NCI-H2196 treated with DMSO at 0.1 percent for 48 hours (cell line): Measurements from ENCODE around the gene AGBL1.

Source experiments
- DNase-seq: peaks from one replicate; lab custom pipeline; 2025; ENCODE audit not compliant: unreplicated experiment; lab: John Stamatoyannopoulos, UW

Gene AGBL1

DNA sequence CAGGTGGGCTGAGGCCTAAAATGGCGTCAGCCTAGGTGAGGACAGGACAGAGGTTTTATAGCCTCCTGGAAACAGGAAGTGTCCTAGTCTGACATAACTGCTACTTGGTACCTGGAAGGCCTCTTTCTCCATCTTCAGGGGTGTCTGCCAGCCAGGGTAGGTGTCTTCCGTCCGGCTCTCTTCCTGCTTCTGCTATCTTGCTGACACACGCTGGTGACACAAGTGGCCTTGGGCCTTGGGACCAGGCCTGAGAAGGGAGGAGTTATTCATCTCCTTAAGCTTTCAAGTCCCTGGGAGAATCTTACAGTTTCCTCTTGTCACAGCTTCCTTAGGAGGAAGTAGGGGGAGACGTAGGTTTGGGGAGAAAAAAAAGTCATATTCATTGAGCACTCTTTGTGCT is 551.3 kb downstream of the AGBL1 start:
- no peak for DNase-seq

DNA sequence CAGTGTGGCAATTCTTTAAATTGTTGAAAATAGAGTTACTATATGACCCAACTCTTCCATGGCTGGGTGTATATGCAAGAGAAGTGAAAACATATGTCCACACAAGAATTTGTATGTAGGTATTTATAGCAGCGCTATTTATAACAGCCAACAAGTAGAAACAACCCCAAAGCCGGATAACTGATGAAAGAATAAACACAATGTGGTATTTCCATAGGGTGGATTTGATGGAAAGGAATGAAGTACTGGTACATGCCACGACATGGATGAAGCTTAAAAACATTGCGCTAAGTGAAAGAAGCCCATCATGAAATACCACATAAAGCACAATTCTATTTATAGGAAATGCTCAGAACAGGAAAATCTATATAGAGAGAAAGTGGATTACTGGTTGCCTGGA is 554.5 kb downstream of the AGBL1 start:
- DNase-seq = no peak

DNA sequence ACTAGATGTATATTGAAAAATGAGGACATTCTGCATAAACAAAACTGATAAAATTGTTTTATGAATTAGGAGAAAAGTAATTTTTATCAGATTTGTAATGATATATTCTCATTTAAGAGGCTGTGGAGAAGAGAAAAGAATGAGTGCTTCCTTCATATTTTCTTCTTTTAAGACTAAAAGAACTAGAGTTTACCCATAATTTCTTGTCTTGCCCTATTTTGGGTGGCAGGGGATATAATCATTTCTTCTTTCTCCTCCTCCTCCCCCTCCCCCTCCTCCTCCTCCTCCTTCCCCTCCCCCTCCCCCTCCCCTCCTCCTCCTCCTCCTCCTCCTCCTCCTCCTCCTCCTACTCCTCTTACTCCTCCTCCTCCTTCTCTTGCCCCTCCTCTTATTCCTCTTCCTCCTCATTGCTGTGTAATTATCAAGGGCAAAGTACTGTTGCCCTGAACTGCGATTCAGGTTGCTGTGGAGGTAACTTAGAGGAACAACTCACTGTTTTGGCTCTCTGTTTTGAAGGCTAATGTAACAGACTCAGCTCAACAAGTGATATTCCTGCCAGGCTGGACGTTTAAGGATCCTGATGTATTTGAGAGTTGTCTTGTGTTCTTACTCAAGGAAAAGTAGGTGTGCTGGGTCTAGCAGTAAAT is 555.4 kb downstream of the AGBL1 start:
- no peak for DNase-seq

DNA sequence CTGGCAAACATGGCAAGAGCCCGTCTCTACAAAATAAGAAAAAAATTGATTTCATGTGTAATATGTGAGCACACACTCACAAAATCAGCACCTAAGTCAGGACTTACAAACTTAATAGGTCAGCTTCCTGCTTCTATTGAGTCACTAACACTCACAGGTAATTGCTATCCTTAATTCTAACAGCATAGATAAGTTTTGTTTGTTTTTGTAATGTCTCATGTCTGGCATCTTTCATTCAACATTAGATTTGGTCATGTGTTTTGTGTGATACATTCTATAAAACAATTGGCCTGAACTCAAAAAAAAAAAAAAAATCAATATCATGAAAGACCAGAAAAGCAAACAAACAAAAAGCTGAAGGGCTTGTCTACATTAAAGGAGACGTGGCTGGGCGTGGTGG is 564.7 kb downstream of the AGBL1 start:
- no peak for DNase-seq

DNA sequence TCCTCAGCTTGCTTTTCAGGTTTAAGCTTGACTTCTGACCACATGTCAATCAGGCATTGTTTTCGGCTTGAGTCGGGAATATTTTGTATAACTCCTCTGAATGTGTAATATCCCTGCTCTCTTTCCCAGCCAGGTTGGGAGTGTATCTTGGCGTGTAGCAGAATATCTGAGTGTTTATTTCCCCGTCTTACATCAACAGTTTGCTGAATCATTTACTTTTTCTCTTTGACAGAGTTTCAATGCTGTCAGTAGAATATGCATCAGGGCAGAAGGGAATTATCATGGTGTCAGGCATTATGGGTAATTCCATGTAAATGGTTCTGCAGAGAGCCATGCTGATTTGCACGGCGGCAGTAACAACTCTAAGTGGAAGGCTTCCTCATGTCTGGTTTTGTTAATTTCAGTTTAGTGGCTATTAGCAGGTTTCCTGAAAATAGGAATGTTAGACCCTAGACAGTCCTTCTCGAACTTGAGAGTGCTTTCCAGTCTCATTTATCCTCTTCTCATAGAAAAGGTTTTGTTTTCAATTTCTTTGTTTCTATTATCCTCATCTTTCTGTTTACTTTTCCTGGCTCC is 566.3 kb downstream of the AGBL1 start:
- DNase-seq = no peak

DNA sequence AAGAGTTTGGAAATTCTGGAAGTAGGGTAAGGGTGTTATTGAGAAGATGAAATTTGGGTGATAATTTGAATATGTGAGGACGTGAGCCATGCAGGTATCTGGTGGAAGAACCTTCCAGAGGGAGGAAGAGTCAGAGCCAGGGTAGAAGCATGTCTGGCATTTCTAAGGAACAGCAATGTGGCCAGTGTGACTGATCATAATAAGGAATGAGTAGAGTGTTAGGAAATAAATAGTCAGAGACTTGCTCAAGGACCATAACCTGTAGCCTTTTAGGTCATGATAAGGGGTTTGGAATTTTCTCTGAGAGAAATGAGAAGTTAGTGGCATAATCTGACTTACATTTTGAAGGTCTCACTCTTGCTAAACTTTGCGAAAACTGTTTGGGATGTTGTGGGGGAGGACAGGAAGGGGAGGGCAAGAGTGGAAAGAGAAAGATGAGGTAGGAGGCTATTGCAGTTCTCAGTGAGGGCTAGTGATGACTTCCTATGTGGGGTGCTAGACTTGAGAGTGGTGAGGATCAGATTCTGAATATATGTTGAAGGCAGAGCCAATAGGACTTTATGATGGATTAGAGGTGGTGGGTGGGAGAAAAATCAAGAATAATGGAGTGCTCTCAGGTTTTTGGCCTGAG is 568.3 kb downstream of the AGBL1 start:
- no peak for DNase-seq

DNA sequence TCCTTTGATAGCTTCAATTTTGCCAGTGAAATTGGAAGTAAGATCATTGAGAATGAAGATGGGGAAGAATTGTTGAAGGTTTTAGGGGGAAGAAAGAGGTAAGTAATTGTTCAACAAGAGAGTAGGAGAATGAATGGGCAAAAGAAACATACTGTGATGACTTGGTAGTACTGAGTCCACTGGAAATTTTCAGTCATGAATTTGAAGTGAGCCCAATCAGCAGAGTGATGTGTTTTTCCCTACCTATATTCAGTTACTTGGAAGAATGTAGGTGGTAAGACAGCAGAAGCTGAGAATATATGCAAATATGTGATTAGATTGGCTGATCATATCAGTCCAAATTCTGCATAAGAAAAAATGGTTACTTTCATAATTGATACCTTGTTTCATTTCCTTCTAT is 569.6 kb downstream of the AGBL1 start:
- DNase-seq = no peak

DNA sequence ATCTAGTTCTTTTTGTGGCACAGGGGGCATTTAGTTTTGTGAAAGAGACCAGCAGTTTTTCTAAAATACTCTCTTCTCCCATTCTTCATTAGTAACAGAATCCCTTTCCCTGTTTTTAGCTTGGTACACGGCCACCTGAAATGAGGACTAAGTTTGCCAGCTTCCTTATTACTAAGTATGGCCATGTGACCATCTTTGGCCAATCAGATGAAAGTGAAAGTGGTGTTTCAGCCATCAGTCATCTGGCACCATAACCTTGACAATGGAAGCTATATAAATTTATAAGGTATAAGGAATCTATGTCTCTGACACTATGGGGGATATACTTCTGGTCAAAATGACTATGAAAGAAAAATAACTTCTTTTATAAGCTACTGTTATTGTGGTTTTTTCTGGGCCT is 570.4 kb downstream of the AGBL1 start:
- DNase-seq = no peak

DNA sequence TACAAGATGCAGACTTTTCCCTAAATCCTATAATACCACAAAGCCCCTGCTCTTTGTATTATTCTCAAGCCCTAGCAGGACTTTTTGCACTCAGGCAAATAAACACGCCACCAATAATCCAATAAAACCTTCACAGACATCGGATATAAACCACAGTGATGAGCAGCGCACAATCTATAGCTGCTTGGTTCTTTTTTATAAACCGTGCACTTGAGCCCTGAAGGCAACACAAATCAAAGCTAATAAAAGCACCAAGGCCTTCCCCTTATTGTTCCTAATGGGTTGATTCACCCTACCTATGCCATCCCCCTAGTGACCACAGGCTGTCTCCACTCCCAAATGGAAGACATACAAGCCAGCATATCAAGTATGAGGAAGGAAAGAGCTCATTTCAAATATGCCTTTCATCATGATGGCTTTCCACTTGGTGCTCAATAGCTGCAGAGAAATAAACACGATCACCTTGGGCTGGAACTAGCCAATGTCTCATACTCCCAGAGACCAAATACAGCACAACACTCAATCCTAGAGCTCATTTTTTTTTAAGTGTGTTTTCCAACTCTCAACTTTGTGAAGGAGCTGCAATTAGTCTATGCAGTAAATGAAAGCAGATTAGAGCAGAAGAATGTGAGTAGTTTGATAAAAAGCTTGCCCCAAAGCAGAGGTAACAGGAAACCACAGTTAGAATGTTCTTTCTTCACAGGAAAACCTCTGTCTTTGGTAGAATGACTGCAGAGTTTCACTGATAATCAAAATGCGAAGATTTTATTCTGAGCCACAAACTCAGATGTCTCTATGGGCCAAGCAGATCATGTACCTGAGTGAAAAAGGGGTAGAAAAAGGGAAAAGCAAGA is 573.9 kb downstream of the AGBL1 start:
- no peak for DNase-seq

DNA sequence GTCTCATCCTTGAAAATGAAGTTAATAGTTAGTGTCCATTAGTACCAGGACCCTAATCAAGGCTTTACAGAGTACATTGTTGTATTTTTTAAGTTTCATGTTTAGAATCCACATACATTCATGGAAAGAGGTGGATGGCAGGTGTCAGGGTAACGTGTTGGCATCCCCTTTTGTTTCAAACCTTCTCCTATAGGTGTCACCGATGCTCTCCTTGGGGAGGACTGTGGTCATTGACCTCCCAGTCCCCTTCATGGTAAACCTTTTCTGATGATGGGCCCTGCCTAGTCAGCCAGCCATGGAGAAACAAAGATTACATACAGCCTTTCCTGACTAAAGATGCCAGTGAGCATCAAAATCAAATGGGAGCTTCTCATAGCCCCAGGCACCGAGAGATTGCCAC is 574.8 kb downstream of the AGBL1 start:
- DNase-seq = no peak

DNA sequence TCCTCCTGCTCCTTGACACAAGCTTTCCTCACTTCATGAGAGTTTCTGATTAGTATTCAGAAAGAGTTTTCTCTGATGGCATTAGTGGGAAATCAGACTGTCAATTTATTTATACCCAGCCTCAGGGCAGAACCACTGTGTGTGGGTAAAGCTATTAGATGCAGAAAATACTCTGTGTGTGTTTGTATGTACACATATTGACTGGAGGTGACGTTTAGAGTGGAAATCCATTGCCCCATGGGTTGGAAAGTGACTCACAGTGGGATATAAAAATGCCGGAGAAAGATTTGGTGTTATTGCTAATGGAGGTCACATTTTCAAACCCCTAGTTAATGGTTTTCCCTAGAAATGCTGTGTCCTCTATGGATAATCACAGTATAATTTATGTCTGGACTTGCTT is 577.6 kb downstream of the AGBL1 start:
- DNase-seq = no peak

DNA sequence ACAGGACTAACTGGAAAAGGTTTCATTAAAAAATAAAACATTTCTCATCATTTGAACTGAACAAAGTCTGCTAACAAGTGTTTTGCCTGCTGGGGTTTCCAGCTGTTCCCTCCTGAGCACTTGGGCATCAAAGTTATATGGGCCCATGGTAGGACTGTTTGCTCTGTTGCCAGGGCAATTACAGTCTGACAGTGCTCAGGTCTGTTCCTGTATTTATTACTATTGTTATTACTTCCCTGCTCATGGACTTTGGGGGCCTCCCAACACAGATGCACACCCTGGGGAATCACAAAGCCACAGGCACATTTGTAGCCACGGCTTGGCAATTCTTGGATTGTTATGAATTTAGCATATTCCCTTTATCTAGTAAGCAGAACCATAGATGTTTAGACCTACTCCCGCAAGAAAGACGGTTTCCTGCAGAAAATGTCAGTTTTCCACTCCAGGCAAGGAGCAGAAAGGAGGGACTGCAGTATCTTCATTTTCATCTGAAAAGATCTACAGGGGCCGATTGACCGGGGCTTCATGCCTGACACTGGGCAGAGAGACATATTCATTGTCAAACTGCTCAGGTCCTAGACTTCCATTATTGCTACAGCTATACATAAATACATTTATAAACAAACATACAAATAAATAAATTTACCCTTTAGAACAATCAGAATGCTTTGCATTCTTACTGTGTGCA is 580.2 kb downstream of the AGBL1 start:
- DNase-seq = no peak

DNA sequence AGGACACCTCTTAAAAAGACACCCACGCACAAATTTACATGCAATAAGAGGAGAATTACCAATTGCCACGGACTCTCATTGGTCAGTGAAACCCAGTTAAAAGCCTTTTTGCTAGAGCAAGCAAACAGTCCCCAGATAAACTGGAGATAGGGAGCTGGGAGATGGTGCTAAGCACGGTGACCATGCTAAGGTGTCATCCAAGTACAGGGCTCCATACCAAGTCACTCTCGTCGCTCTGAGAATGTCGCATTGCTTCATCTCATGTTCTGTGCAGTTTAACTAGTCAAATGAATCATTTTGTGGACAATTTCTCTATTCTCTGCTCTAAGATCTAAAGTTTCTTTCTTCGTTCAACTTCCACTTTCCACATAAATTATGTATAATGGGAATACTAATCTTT is 581.9 kb downstream of the AGBL1 start:
- DNase-seq = no peak

DNA sequence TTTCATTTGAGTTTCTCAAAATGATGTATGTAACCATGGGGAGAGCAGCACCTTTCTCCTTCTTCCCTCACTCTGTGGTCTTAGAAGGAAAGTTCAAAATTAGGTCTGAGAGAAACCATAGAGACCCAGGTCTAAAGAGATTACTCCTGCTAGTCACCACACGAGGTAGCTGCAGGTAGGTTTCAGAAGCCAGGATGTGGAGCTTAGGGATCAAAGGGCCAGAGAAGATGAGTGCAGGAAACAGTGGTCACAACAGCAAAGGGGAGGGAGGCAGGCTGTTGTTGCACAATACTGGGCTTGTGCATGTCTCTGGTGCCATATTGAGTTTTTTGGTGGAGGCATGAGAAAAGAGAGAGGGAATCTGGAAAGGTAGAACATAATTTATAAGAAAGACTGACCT is 583.6 kb downstream of the AGBL1 start:
- no peak for DNase-seq

DNA sequence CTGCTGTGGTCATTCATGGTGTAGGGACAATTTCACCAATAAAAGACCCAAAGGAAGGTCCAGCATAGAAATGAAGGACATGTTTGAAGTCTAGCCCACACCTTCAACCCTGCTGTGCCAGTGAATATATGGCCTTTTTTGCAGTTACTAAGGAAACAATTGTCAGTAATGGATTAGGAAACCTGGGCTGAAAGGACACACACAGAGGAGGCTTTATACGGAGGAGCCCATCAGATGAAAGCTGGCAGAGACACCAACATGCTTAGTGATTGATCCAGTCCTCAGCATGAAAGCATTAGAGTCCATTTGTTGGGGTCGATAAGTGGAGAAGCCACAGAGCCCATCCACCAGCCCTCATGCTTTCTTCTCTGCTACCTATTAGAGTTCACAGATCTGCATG is 584.3 kb downstream of the AGBL1 start:
- DNase-seq = no peak

DNA sequence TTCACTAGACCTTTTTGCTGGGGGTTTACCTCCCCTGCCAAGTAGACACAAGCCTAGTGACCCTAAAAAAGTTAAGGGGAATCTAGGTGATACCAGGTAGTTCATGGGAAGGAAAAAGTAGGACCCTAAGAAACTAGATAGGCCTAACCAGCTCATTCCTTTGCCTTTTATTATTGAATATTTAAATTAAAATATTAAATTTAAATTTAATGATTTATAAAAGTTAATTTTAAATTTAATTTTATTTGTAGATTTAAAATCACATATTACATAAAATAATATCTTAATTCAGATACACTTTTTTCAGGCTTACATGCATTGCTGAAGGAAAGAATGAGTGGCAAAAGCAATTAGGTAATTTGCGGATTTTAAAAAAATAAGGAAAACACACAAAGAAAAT is 584.9 kb downstream of the AGBL1 start:
- DNase-seq = no peak

DNA sequence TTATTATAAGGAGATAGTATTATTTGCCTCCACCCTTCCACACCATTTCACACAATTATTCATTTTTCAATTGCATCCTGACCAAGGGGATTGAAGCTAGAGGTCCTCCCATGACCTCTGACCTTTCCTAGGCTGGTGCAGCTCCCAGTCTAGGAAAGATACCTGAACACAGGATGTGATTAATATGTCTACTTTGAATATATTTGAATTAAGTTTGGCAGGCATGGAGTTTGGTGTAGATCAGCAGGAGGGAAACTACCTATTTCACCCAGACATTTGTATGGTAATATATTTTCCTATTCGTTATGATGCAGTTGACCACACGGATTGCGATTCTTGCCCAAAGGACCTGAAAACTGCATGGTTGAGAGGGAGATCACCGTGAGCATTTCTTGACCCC is 596.3 kb downstream of the AGBL1 start:
- DNase-seq = no peak

DNA sequence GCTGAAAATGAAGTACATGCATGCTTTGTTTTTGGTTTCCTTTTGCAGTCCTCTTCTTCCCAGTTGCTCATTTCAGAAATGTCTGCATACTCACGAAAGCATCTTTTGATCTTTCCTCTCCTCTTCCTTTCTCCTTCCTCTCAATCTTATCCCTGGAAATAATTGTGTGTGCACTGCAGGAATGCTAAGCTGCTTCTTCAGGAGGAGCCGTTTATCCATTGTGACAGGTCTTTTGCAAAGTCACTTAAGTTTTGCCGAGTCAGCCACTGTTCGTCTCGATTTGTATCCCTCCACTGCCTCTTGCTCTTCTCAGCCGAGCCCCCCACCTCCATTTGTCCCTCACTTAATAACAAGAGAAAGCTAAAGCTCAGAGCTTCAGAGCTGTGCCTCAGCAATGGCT is 597.6 kb downstream of the AGBL1 start:
- DNase-seq = no peak

DNA sequence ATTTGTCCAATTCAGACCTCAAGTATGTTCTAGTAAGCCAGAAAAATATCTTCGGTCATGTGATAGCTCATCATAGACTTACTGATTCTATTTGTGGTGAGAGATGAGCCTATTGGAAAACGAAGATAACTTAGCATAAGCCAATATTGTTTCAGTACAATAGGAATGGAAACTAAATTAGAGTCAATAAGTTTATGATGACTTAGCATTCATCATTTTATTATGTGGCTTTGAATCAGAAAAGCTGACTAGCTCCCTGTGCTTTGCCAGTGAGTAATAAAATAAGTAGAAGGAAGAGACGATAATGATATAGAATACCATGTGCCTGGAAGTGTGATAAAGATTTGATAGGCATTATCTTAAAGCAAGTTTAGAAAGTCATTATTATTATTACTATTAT is 605.6 kb downstream of the AGBL1 start:
- DNase-seq = no peak

DNA sequence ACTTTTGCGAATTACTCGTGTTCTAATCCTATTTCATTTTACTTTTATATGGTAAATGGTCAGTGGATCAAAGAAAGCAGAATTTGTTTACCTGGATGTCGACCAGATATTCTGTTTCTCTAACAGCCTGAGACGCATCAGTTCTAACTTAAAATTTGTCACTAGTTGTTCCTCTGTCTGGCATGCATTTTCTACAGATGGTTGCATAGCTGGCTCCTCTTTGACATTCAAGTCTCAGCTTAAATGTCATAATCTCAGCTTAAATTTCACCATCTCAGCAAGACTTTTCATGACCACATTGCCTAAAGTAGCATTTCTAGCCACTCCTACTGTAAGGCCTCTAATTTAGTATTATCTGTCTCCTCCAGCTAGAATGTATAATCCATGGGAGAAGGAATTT is 609.3 kb downstream of the AGBL1 start:
- DNase-seq = no peak

DNA sequence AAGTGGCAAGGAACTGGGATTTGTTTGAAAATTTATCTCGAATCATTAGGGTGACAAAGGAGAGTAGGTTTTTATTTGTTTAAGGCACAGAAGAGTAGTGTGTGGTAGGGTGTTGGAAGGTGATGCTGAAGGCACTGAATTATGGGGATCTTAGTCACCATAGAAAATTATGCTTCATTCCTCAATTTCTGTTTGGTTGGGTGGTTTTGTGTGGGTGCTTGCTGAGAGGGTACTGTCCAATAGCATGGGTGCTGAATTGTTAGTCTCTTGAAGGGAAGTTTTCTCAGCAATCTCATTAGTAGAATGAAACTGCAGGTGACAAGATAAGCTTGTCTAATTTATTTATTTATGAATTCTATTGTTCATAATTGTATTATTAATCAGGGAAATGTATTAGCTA is 610.9 kb downstream of the AGBL1 start:
- DNase-seq = no peak
